GM19035 (cell line): ENCODE results near the gene DHX57.
"Not testable (repeated sequence)": the region's sequence is repeated elsewhere in the genome, so short reads cannot be mapped to it uniquely, and the experiment has no call there.

Experiments
- ATAC-seq: cut with Tn5 transposase; IDR thresholded peaks from one replicate; pipeline ENCODE4 v1.9.1; 2021; ENCODE audit not compliant: unreplicated experiment

DHX57 gene

GRCh38 chr2:38873763-38874162 is 2.0 kb downstream of the DHX57 start:
- ATAC-seq: no peak

- no peak for ATAC-seq
Measured at GRCh38 chr2:38871432-38871831, 4.3 kb downstream of the DHX57 start.

DNA sequence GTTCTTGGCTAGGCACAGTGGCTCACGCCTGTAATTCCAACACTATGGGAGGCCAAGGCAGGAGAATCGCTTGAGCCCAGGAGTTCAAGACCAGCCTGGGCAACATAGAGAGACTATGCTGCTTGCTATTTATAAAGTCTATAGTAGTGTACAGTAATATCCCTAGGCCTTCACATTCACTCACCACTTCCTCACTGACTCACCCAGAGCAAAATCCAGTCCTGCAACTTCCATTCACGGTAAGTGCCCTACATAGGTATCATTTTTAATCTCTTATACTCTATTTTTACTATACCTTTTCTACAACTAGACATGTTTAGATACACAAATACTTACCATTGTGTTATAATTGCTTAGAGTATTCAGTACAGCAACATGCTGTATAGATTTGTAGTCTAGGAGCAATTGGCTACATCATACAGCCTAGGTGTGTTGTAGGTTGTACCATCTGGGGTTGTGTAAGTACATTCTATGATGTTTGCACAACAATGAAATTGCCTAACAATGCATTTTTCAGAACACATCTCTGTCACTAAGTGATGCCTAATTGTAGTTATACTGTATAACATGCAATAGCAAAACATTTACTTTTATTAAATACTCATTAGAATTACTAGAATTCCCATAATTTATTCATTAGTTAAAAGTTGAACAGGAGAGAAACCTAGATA is 8.8 kb downstream of the DHX57 start:
- ATAC-seq: no peak

DNA sequence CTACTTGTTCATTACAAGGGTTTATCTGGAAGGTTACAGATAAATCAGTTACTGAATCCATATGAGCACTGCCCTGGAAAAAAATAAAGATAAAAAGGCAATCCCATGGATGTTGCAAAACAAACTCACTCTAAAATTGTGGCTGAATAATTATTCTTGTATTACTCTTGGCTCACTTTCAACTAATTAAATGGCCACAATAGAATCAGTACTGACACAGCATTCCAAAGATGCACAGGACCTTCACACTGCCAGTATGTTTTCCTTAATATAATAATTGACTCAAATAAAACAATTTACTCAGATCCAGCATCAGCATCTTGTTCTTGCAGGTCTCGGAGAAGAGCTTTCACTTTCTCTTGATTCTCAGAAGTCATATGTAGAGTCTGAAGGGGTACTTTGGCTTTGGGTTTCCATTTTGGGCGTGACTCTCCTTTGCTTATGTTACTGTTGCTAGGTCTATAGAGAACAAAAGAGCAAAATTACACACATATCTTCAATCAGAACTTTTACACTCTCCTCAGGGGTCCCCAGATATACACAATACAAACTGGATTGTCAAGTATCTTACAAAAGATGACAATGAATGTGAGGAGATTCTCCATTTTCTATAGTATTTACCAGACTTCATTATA is 12.6 kb downstream of the DHX57 start:
- ATAC-seq: no peak

GRCh38 chr2:38862476-38862875 is 13.3 kb downstream of the DHX57 start:
- ATAC-seq: no peak

DNA sequence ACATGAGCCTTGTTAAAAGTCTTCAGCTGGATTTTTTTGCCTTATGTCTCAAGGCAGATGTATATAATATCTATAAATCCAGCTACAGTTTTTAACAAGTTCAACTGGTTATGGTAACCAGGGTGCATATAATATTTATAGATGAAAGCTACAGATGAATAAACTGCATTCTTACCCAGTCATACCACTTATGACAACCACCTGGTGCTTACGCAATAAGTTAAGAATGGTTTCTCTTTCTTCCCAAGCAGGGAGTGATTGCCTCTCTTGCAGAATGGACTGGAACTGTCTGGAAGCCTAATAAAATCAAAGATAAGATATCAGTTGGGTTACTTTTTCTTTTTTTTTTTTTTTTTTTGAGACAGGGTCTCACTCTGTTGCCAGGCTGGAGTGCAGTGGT is 19.6 kb downstream of the DHX57 start:
- ATAC-seq: no peak

GRCh38 chr2:38850045-38850444 is 25.7 kb downstream of the DHX57 start:
- ATAC-seq: no peak

GRCh38 chr2:38836791-38837190 is 38.9 kb downstream of the DHX57 start:
- ATAC-seq: no peak

DNA sequence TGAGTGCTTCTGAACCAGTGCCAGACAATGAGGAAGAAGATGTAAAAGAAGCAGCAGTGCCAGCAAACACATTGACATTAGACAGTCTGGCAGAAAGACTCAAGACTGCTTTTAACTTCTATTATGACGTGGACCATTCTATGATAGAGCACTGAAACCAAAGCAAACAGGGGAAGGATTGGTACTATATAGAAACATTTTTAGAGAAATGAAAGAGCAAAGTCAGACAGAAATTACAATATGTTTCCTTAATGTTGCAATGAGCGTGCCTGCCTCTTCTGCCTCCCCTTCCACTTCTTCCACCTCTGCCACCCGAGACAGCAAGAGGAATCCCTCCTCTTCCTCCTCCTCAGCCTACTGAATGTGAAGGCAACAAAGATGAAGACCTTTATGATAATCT is 39.7 kb downstream of the DHX57 start:
- peak; percentile 93 for ATAC-seq

DNA sequence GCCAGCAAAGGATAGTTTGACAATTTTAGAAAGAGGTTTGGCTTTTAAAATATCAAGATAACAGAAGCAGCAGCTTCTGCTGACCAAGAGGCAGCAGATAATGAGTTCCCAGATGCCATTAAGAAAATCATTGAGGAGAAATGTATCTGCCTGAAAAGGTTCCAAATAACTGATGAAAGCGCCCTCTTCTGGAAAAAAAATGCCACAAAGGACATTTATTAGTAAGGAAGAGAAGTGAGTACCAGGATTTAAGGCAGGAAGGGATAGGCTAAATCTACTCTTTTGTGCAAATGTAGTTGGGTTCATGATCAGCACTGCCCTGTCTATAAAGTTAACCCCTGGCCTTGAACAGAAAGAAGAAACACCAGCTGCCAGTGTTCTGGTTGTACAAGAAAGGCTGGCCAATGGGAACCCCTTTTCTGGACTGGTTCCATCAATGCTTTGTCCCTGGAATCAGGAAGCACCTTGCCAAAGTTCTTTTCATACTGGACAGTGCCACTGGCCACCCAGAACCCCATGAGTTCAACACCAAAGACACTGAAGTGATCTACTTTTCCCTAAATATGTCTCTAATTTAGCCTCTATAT is 40.6 kb downstream of the DHX57 start:
- ATAC-seq: no peak

GRCh38 chr2:38830526-38831159 is 45.1 kb downstream of the DHX57 start:
- no peak for ATAC-seq

GRCh38 chr2:38829971-38830370 is 45.8 kb downstream of the DHX57 start:
- ATAC-seq: no peak

GRCh38 chr2:38828460-38828859 is 47.3 kb downstream of the DHX57 start:
- no peak for ATAC-seq

- not testable (repeated sequence) for ATAC-seq
Measured at GRCh38 chr2:38827539-38828145, 48.1 kb downstream of the DHX57 start.

DNA sequence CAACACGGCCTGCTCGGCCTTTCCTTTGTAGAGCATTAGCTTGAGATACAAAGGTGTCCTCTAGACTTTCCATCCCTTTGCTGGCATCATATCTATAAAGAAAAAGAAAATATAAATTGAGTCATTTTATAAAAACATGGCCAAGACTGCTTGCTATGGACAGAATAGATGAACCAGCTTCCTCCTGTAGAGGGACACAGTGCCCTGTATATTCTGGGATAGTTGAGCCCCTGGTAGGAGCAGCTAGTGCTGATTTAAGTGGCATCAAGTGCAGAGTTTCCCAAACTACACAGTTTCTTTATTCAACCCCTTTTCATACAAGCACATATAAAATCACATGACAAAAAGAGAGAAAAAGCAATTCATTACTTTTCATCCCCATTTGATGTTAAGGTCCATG is 49.8 kb downstream of the DHX57 start:
- no peak for ATAC-seq

GRCh38 chr2:38824906-38825305 is 50.8 kb downstream of the DHX57 start:
- ATAC-seq: no peak

DNA sequence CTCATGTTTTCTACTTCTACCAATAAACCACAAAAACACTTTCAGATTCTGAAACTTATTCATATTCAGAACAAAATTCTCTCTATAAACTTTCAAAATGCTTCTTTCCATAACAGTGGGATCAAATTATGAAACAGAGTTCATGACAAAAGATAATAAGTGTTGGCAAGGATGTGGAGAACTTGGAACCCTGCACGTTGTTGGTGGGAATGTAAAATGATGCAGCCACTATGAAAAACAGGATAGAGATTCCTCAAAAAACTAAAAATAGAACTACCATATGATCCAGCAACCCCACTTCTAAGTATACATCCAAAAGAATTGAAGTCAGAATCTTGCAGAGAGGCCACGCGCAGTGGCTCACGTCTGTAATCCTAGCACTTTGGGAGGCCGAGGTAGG is 52.3 kb downstream of the DHX57 start:
- no peak for ATAC-seq

GRCh38 chr2:38818565-38818964 is 57.2 kb downstream of the DHX57 start:
- ATAC-seq: no peak

DNA sequence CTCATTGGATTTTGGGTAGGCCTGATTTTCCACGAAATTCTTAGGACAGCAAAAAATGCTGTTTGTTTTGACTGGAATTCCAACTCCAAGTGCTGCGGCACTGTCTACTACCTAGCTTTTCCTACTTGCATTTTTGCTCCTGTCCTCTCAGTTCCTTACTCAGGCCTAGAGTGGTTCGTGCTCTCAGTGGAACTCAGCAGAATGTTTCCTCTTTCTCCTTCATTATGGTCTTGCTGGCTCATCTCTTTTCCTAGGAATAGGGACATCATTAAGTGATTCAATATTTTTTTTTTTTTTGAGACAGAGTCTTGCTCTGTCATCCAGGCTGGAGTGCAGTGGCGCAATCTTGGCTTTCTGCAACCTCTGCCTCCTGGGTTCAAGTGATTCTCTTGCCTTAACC is 59.8 kb downstream of the DHX57 start:
- no peak for ATAC-seq

- no peak for ATAC-seq
Measured at GRCh38 chr2:38810488-38810887, 65.2 kb downstream of the DHX57 start.

GRCh38 chr2:38808677-38809076 is 67.1 kb downstream of the DHX57 start:
- ATAC-seq: no peak

DNA sequence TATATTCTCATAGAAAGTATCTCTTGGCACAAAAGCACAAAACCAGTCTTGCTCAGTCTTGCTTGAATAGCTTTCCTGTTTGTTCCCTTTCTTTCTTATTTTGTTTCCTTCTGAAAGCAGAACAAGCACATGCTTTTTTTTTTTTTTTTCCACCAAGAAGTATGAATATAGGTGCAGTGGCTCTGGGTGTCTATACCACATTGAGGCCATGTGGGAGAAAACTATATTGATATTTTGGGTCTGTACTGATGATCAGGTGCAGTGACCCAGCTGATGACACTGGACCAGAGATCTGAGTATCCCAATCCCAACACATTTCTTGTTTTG is 69.0 kb downstream of the DHX57 start:
- no peak for ATAC-seq
